KOPT-K1 (cell line): ENCODE measurements around the gene RELN.

Experiments
- H3K27ac ChIP-seq: fragments of 200-600 bp; sonication (generic); 2 replicates; pipeline ENCODE4 v1.5.1; 2016; ENCODE audit warnings: antibody characterized with exemption, mild to moderate bottlenecking, low read depth, low read length; ENCODE audit not compliant: poor library complexity, severe bottlenecking
- H3K36me3 ChIP-seq: fragments of 200-600 bp; sonication (generic); 2 replicates; pipeline ENCODE4 v1.5.1; 2017; ENCODE audit warnings: antibody characterized with exemption, mild to moderate bottlenecking, low read length, moderate library complexity; ENCODE audit not compliant: insufficient read depth
- H3K9me3 ChIP-seq: fragments of 200-600 bp; sonication (generic); 2 replicates; pipeline ENCODE4 v1.5.1; 2017; ENCODE audit warnings: antibody characterized with exemption, low read length, mild to moderate bottlenecking; ENCODE audit not compliant: insufficient read depth, poor library complexity, severe bottlenecking

The RELN gene

GRCh38 chr7:104007614-104008013, 18.2 kb upstream of the RELN start:
- H3K36me3 ChIP-seq: no peaks in the 10 kb centered on the region
- no peaks in the 10 kb centered on the region for H3K9me3 ChIP-seq
- H3K27ac ChIP-seq: no peak overlapping the region

DNA sequence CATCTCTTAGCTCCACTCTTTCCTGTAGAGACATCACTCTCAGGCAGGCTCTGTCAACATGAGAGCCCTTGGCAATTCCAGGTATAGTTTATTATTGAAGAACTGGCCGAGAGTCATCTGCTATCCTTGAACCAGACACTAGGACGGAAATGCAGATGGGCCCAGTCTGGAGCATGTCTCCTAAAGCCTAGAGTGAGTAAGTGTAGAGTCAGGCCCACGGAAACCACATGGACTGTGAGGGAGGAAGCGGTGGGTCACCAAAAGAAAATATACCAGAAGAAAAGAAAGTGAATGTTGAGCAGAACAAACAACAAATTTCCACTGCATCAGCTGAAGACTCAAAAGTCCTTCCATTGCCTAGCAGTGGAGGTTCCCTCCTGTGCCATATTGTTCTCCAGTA, 15.7 kb upstream of the RELN start:
- no peaks in the 10 kb centered on the region for H3K9me3 ChIP-seq
- H3K36me3 ChIP-seq: no peaks in the 10 kb centered on the region
- no peak overlapping the region for H3K27ac ChIP-seq

DNA sequence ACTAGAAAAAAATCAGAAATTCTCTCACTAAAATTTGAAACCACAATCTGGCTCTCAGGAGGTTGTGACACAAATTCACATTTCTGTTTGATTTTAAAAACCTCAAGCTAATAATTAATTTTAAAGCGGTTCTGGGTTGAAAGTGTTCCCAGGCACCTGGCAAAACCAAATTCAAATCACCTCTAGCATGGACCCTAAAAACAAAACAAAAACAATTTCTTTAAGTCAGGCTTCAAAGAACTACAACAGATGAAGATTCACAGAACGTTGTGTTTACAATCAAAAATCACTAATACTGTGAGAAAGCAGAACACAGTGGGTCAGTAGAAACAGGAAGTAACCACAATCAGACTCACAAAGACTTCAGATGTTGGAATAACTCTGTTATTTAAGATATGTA, 7.2 kb upstream of the RELN start:
- H3K27ac ChIP-seq: no peak overlapping the region
- H3K36me3 ChIP-seq: no peaks in the 10 kb centered on the region
- no peaks in the 10 kb centered on the region for H3K9me3 ChIP-seq

DNA sequence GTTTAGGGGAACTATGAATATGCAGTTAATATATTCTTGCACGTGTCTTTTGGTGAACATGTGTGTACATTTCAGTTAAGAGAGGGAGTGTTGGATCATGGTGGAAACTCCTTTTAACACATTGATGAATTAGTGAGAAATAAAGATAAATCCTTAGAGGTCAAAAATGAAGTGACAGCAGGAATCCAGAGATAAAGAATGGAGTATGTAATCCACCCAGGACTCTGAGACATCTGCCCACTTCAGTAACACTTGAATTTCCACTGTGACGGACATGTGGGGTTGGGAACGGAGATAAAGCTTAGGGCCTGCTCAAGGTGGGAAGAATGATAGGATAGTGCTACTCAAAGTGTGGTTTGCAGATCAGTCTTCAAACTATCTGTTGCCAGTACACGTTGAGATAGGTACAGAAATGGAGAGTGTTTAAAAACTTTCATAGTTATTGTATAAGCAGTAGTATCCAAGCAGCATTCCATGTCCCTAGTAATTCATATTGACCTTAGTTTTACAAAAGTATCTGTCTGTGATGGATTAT, 6.6 kb upstream of the RELN start:
- Histone ChIP-seq H3K36me3 (no peaks in the 10 kb centered on the region), H3K27ac (no peak overlapping the region), H3K9me3 (no peaks in the 10 kb centered on the region)

GRCh38 chr7:103995554-103995953, 6.1 kb upstream of the RELN start:
- no peak overlapping the region for H3K27ac ChIP-seq
- H3K36me3 ChIP-seq: no peaks in the 10 kb centered on the region
- no peaks in the 10 kb centered on the region for H3K9me3 ChIP-seq

DNA sequence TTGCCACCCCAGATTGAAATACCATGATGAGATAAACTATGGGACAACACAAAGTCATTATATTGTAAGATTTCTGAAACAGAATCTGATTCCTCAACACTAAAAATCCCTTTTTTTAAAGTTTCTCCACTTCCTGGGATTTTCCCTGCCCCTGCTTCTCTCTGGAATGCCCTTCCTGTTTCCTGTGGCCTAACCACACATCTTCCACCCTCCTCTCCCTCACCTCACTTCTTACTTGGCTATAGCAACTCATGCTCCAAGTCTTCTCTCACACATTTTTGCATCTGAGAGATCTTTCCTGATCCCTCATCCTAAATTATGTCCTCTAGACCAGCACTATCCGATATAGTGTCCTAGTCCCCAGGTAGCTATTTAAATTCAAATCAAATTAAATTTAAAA, 4.1 kb upstream of the RELN start:
- H3K9me3 ChIP-seq: no peaks in the 10 kb centered on the region
- no peaks in the 10 kb centered on the region for H3K36me3 ChIP-seq
- H3K27ac ChIP-seq: no peak overlapping the region

DNA sequence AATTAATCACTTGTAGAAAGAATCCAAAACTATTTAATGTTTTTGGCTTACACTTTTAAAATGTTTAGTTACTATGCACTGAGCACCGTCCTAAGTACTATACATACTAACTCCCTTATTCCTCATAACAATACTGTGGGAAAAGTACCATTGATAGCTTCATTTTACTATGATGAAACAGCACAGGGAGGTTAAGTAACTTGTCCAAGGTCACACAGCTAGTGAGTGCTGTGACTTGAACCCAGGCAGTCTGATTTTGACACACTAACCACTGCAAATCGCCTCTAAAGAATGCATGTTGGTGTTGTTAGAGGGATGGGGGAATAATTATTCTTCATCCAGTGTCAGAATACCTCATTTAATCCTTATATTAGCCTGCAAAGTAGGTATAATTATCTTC, 1.9 kb upstream of the RELN start:
- Histone ChIP-seq H3K36me3 (no peaks in the 10 kb centered on the region), H3K9me3 (no peaks in the 10 kb centered on the region), H3K27ac (no peak overlapping the region)

DNA sequence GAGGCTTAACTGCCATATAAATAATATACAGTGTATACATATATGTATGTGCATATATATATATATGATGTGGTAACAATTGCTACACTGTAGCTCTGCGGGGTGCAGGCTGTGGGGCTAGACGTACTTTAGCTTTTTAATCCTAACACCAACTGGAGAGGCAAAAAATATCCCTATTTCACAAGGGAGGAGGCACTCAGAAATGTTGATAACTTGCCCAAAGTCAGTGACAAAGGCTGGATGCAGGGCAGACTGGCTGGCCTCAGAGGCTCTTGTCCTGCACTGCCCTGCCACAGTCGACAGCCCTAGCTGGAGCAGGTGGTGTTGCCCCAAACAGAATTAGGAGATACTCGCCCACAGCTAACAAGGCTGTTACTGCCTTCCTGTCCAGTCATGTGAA, 1.5 kb upstream of the RELN start:
- Histone ChIP-seq H3K27ac (no peak overlapping the region), H3K9me3 (no peaks in the 10 kb centered on the region), H3K36me3 (no peaks in the 10 kb centered on the region)

DNA sequence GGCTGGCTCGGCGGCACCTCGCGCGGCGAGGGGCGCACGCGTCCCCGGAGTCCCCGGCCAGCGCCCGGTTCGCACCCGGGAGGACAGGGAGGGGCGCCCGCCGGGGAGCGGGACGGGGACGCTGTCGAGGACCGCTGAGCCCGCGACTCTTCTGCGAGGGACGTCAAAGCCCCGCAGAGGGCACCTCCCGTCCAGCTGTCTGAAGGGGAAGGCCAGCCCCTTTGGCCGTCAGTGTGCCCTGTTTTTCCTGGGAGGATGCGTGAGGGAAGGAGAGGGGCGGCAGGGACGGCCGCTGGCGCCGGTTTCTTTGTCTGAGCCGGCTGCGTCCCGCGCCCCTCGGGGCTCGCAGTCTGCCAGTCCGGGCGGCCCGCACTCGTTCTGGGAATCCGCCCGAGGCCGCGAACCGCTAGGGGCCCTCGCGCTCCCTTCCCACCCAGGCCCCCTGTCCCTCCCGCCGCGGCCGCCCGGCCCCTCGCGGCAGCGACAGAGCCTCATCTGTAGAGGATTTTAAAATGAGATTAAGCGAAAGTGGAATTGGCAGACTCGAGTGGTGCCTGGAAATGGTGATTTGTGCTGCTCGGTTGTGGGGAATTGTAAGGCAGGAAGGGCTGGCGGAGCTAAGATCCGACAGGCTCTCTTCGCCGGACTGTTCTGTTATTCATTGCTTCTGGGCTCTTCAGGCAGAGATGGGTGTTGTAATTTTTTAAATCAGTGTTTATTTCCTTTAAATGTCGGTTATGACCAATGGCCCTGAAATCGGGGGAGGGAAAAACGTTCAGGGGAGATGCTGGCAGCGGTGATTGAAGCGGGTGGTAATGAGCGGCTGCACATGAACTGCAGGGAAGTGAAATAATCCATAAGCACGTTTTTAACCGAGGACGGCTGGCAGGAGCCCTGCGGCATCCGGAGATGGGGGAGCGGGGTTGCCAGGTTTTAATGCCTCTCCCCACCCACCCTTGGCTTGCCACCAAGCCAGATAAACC, 618 bp upstream of the RELN start:
- no peaks in the 10 kb centered on the region for H3K9me3 ChIP-seq
- no peak overlapping the region for H3K27ac ChIP-seq
- no peaks in the 10 kb centered on the region for H3K36me3 ChIP-seq

- Histone ChIP-seq H3K27ac (no peak overlapping the region), H3K9me3 (no peaks in the 10 kb centered on the region), H3K36me3 (no peaks in the 10 kb centered on the region)
These were observed 824 bp downstream of the RELN start for GRCh38 chr7:103988468-103989199.

DNA sequence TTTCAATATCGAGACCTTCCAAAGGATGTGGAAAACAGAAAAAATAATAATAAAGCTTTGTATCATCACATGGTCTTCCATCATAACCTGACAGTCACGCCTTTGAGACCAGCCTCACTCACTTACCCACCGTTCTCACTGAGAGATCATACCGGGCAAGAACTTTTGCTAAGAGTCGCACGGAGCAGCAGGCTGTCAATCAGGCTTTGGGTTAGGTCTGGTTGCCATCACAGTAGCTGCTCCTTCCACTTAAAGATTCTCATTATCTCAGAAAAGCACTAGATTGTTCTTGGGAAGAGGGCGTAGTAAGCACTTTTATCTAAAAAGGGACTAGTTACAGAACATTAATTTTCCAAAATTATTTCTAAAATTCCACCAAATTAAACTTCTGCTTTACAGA, 2.0 kb downstream of the RELN start:
- Histone ChIP-seq H3K9me3 (no peaks in the 10 kb centered on the region), H3K36me3 (no peaks in the 10 kb centered on the region), H3K27ac (no peak overlapping the region)

DNA sequence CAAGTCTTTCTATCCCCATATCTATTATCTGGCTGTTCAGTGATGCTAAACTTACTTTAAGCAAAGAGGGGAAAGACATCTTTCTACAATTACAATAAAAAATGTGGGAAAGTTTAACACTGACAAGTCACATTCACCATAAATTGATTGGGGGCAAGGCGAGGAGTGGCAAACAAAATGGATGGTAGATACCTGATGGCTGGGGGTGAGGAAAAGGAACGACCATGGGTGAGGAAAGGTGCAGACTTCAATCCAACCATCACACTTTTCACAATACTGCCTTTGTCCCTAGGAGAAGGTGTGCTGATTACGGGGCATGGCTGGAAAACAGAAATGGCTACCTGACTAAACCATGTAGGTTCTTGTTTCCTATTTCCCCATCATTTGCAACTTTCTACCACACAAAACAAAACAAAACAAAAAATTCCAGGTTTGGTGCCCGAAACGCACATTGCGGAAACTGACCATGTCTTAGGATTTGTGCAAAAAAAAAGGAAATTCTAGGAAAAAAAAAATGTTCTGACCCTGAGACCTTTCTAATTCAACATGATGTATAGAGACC, 3.8 kb downstream of the RELN start:
- H3K9me3 ChIP-seq: no peaks in the 10 kb centered on the region
- no peak overlapping the region for H3K27ac ChIP-seq
- H3K36me3 ChIP-seq: no peaks in the 10 kb centered on the region

DNA sequence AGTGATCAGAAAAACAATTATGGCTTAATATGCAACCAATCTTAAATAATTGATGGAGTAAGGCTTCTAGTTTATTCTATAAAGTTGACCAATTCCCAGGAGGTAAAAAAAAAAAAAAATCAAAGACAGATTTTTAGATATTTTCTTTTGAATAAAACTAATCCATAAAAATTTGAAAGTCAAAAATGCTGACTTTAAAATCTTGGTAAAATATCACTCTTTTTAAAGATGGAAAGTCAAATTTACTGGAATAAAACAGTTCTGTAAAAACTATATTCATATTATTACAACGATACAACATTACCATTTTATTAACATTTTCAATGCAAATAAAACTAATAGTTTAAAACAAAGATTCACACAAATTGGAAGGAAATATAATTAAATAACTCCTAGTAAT, 5.4 kb downstream of the RELN start:
- Histone ChIP-seq H3K9me3 (no peaks in the 10 kb centered on the region), H3K36me3 (no peaks in the 10 kb centered on the region), H3K27ac (no peak overlapping the region)

GRCh38 chr7:103983201-103983977, 6.1 kb downstream of the RELN start:
- no peaks in the 10 kb centered on the region for H3K9me3 ChIP-seq

More at GRCh38 chr7:103983201-103983977, 6.1 kb downstream of the RELN start:
- Histone ChIP-seq H3K36me3 (no peaks in the 10 kb centered on the region), H3K27ac (no peak overlapping the region)
